CD4-positive, alpha-beta T cell (primary cell): Measurements from ENCODE around the gene POLD1. TPM values are rescaled to one million over a fixed set of nuclear protein-coding genes. Genes with fewer than 3 reads are reported as not detected.

Experiments
- ATAC-seq: fragments of 200-7000 bp; cut with Tn5 transposase; one replicate; pipeline ENCODE4 v1.10.0; 2022; ENCODE audit warnings: mild to moderate bottlenecking; ENCODE audit not compliant: poor library complexity
- CTCF ChIA-PET: fragments of 350-600 bp; sonication (Branson Sonifier 250); formaldehyde crosslinking; loops from one replicate; lab custom pipeline; 2021; ENCODE audit warnings: antibody characterized with exemption, inconsistent platforms; lab: Charles Lee
- POLR2A ChIA-PET: fragments of 350-600 bp; sonication (Branson Sonifier 250); formaldehyde crosslinking; loops from one replicate; lab custom pipeline; 2021; ENCODE audit warnings: antibody characterized with exemption, inconsistent platforms; lab: Charles Lee
- DNase-seq, 14 experiments: peaks; one replicate each; pipeline ENCODE4 v3.0.0-alpha.2; 2013 to 2020; ENCODE audit warnings: mixed read lengths in 2 of 14
- H3K27ac ChIP-seq, 2 donors: one replicate each; pipeline versions ENCODE4 v1.5.1 to v1.7.0; 2013; ENCODE audit warnings: low read length in 2 of 2, low read depth in 1 of 2, mild to moderate bottlenecking in 1 of 2
- H3K27me3 ChIP-seq, 2 experiments: 1 replicate in 1 of 2; 2 replicates in 1 of 2; pipeline versions ENCODE4 v1.6.1 to v1.7.0; 2013; ENCODE audit warnings: low read length in 2 of 2, control low read depth in 1 of 2, mild to moderate bottlenecking in 1 of 2, moderate library complexity in 1 of 2; ENCODE audit not compliant: insufficient read depth in 2 of 2, control insufficient read depth in 1 of 2
- H3K36me3 ChIP-seq: one replicate; pipeline ENCODE4 v1.6.1; 2013; ENCODE audit warnings: low read length, control low read depth; ENCODE audit not compliant: insufficient read depth
- H3K4me1 ChIP-seq: one replicate; pipeline ENCODE4 v1.6.1; 2013; ENCODE audit warnings: low read length, control low read depth; ENCODE audit not compliant: insufficient read depth
- H3K4me3 ChIP-seq: one replicate; pipeline ENCODE4 v1.5.1; 2013; ENCODE audit warnings: mild to moderate bottlenecking, low read length, moderate library complexity
- H3K9me3 ChIP-seq, 2 experiments: 1 replicate in 1 of 2; 2 replicates in 1 of 2; pipeline versions ENCODE4 v1.6.1 to v1.7.0; 2013; ENCODE audit warnings: low read length in 2 of 2, mild to moderate bottlenecking in 2 of 2, control low read depth in 1 of 2, moderate library complexity in 1 of 2; ENCODE audit not compliant: control insufficient read depth in 1 of 2, insufficient read depth in 1 of 2
- H3K27ac Mint-ChIP-seq: one replicate; pipeline ENCODE4 v1.8.0; 2020; ENCODE audit warnings: mixed read lengths
- H3K27me3 Mint-ChIP-seq: one replicate; pipeline ENCODE4 v1.8.0; 2021; ENCODE audit warnings: mixed read lengths
- H3K36me3 Mint-ChIP-seq: one replicate; pipeline ENCODE4 v1.8.0; 2021; ENCODE audit warnings: low read depth, mixed read lengths
- H3K4me1 Mint-ChIP-seq: one replicate; pipeline ENCODE4 v1.8.0; 2021; ENCODE audit warnings: low read depth, mixed read lengths
- H3K4me3 Mint-ChIP-seq: one replicate; pipeline ENCODE4 v1.8.0; 2020; ENCODE audit warnings: mild to moderate bottlenecking, mixed read lengths
- H3K9me3 Mint-ChIP-seq: one replicate; pipeline ENCODE4 v1.8.0; 2020; ENCODE audit warnings: mixed read lengths
- intact Hi-C, 2 experiments: fragments of 100-400 bp; cut with DNase I in 1 of 2; cut with micrococcal nuclease in 1 of 2; formaldehyde crosslinking; loops; one replicate each; pipeline versions ENCODE4 v1.15.1 to v1.9.0; 2023 to 2025; cut with DNase I, micrococcal nuclease
- total RNA-seq, 174 experiments: library from RNA in 2 of 174; stranded (reverse) in 2 of 174; gene quantifications; one replicate each; pipeline ENCODE4 v1.2.3 and lab custom pipeline; 2021 to 2026
- TF ChIP-seq, protein P1 (sequence below): fragments of 200-600 bp; IDR thresholded peaks from one replicate; pipeline ENCODE4 v1.8.0; 2022; ENCODE audit warnings: antibody characterized with exemption, mild to moderate bottlenecking

Gene POLD1
- total RNA-seq, 2 experiments from 2014 or later: 22.1 to 24.2 TPM

DNA sequence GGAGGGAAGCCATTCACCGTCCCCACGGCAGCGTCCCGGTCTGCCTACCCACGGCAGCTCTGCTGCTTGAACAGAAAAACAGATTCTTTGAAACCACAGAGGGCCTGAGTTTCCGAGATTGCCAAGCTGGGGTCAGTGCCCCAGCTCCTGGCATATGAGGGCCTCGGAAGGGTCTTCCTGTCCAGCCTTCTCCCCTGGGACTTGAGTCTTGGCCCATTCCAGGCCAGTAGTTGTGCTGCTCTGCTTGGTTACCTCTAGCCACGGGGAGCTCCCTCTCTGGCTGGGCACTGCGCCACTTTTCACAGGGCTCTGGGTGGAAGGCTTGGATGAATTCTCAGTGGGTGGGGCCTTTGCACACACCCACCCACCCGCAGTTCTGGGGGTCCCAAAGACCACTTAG is 26.0 kb downstream of the POLD1 start:
- POLR2A ChIA-PET: no interaction called here
- DNase-seq (no peak), ATAC-seq (no peak)
- H3K9me3 Mint-ChIP-seq: no peaks in the 10 kb centered on the region
- H3K9me3 ChIP-seq: no peaks in the 10 kb centered on the region
- CTCF ChIA-PET: no interaction called here
- H3K27ac Mint-ChIP-seq: no peak overlapping the region
- H3K36me3 Mint-ChIP-seq: peaks cover 33% of the 10 kb centered on the region
- H3K36me3 ChIP-seq: peaks cover 22% of the 10 kb centered on the region
- H3K27me3 Mint-ChIP-seq: no peaks in the 10 kb centered on the region
- no peak overlapping the region for H3K27ac ChIP-seq
- H3K4me3 ChIP-seq: no peak overlapping the region
- no peaks in the 10 kb centered on the region for H3K4me1 Mint-ChIP-seq
- H3K4me3 Mint-ChIP-seq: no peak overlapping the region
- intact Hi-C loops: no loop called here
- H3K4me1 ChIP-seq: peaks cover 8% of the 10 kb centered on the region
- H3K27me3 ChIP-seq: no peaks in the 10 kb centered on the region
- TF ChIP-seq, protein P1, sequence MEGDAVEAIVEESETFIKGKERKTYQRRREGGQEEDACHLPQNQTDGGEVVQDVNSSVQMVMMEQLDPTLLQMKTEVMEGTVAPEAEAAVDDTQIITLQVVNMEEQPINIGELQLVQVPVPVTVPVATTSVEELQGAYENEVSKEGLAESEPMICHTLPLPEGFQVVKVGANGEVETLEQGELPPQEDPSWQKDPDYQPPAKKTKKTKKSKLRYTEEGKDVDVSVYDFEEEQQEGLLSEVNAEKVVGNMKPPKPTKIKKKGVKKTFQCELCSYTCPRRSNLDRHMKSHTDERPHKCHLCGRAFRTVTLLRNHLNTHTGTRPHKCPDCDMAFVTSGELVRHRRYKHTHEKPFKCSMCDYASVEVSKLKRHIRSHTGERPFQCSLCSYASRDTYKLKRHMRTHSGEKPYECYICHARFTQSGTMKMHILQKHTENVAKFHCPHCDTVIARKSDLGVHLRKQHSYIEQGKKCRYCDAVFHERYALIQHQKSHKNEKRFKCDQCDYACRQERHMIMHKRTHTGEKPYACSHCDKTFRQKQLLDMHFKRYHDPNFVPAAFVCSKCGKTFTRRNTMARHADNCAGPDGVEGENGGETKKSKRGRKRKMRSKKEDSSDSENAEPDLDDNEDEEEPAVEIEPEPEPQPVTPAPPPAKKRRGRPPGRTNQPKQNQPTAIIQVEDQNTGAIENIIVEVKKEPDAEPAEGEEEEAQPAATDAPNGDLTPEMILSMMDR: no peak

DNA sequence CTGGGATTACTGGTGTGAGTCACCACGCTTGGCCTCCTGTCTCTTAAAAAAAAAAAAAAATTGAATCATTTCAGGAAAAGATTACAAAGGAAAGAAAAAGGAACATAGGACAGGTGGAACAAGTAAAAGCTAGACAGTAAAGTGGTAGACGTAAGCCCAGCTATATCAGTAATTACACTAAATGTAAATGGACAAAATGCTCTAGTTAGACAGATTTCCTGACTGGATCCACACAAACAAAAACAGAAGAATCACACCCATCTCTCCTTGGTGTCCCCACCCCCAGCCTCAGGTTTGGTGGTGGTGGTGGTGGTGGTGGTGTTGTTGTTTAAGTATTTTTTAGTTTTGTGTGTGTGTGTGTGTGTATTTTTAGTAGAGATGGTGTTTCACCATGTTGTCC is 28.3 kb downstream of the POLD1 start:
- ATAC-seq: no peak
- intact Hi-C loops: loop anchor here in 1 of 2 experiments (2.0 kb wide), 1 partner anchor 20 kb away; no protein-coding TSS in a partner anchor
- Mint-ChIP-seq H3K27me3 (no peaks in the 10 kb centered on the region), H3K9me3 (no peaks in the 10 kb centered on the region), H3K27ac (no peak overlapping the region), H3K4me3 (no peak overlapping the region), H3K36me3 (peaks cover 13% of the 10 kb centered on the region), H3K4me1 (no peaks in the 10 kb centered on the region)
- DNase-seq: no peak
- Histone ChIP-seq H3K4me1 (peaks cover 10% of the 10 kb centered on the region), H3K27ac (no peak overlapping the region), H3K36me3 (peaks cover 12% of the 10 kb centered on the region), H3K4me3 (no peak overlapping the region), H3K9me3 (no peaks in the 10 kb centered on the region), H3K27me3 (no peaks in the 10 kb centered on the region)
- TF ChIP-seq, protein P1: no peak
- CTCF ChIA-PET: interaction anchor here (1.4 kb wide), 1 partner anchor 55 kb away, joined by 4 read pairs; no protein-coding TSS in a partner anchor
- POLR2A ChIA-PET: interaction anchor here (1.5 kb wide), 1 partner anchor 99 kb away, joined by 3 read pairs; the partner anchor contains the start of gene JOSD2

DNA sequence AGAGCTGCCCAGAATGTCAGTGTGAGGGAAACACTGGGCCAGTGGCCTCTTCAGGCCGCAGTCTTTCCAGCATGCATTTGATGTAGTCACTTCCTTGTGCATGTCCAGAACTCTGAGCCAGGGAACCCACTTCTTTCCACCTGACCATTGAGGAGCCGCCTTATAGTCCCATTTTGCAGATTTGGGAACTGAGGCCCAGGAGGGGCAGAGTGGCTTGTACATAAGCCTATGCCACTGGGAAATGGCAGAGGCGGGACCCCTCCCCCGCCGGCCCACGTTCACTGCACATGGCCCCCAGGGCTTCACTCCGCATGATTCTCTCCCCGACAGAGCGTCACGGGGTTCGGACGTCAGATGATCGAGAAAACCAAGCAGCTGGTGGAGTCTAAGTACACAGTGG is 28.9 kb downstream of the POLD1 start:
- Histone ChIP-seq H3K27ac (no peak overlapping the region), H3K4me1 (peaks cover 10% of the 10 kb centered on the region), H3K4me3 (no peak overlapping the region), H3K27me3 (no peaks in the 10 kb centered on the region), H3K9me3 (no peaks in the 10 kb centered on the region), H3K36me3 (peaks cover 12% of the 10 kb centered on the region)
- intact Hi-C loops: loop anchor here in 1 of 2 experiments (2.0 kb wide), 1 partner anchor 20 kb away; no protein-coding TSS in a partner anchor
- TF ChIP-seq, protein P1: no peak
- Mint-ChIP-seq H3K27me3 (no peaks in the 10 kb centered on the region), H3K4me1 (no peaks in the 10 kb centered on the region), H3K36me3 (peaks cover 13% of the 10 kb centered on the region), H3K27ac (no peak overlapping the region), H3K4me3 (no peak overlapping the region), H3K9me3 (no peaks in the 10 kb centered on the region)
- ATAC-seq: no peak
- ChIA-PET POLR2A (interaction anchor here (1.5 kb wide), 1 partner anchor 98 kb away, joined by 3 read pairs; the partner anchor contains the start of gene JOSD2), CTCF (no interaction called here)
- DNase-seq: peak in 1 of 14 experiments; percentile 6
